ENCODE data around the gene POU5F2. TPM values are rescaled to one million over a fixed set of nuclear protein-coding genes. Genes with fewer than 3 reads are reported as not detected.

The POU5F2 gene
- total and polyA plus RNA-seq, 5 donors from 2014 or later, result 0.14 to 4.2 (median 0.17) TPM

DNA sequence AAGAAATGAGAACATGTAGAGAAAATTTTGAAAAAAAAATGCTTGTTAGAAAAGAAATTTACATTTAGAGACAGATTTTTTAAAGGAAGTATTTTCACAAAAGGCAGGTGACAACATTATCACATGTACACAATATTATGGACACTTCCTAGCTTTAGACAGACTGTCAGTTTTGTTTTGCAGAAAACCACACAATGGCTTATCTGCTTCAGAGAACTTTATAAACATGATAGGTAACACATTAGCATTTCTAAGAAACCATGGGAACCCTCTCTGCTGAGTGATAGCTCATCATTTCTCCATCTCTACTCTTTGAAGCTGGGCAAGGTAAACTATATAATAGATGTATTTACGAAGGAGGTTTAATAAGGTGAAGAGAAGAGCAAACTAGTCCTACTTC is 25.6 kb downstream of the POU5F2 start:
- no peaks in the 10 kb centered on the region for H3K36me3 ChIP-seq (ENCODE audit: control insufficient read depth, insufficient read depth, low read length)
- no peak overlapping the region for H3K4me3 Mint-ChIP-seq
- H3K27me3 ChIP-seq (ENCODE audit: control insufficient read depth, insufficient read depth, low read length), result no peaks in the 10 kb centered on the region
- peak overlapping the region in 1 of 3 donors; percentile 17 for H3K27ac Mint-ChIP-seq
- ATAC-seq (ENCODE audit: low read depth in 2 of 2) (no peak), DNase-seq (peak in 1 of 3 donors; percentile 35)
- H3K27me3 Mint-ChIP-seq, result no peaks in the 10 kb centered on the region
- no peaks in the 10 kb centered on the region for H3K4me1 ChIP-seq (ENCODE audit: control insufficient read depth, insufficient read depth, low read length, poor library complexity, severe bottlenecking)
- peaks cover 8 to 15% (median 10%) of the 10 kb centered on the region in 4 donors for H3K4me1 Mint-ChIP-seq
- no peak overlapping the region for H3K4me3 ChIP-seq (ENCODE audit: low read depth, low read length)
- no peaks in the 10 kb centered on the region for H3K9me3 ChIP-seq (ENCODE audit: control insufficient read depth in 2 of 2, low read length in 2 of 2)
- H3K27ac ChIP-seq (ENCODE audit: insufficient read depth, low read length, poor library complexity, severe bottlenecking), result no peak overlapping the region
- peaks cover 0 to 3% (median 0%) of the 10 kb centered on the region in 7 donors for H3K9me3 Mint-ChIP-seq
- H3K36me3 Mint-ChIP-seq, result peaks cover 17% of the 10 kb centered on the region

DNA sequence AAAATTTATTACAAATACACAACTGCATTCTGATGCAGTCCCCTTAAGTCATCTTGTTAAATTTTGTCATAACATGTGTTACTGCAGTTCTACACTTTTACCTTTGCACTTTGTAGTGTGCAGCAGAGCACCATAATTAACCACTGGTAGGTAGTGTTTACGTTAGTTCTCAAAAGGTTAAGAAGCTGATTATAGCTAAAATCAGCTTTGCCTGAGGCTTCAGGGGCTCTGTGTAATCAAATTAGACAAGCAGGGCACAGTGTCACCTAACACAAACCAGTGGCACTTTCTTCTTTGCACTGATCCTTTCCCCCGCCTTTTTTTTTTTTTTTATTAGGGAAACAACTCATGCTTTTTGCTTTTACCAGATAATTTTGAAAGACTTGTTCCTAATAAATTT is 26.1 kb downstream of the POU5F2 start:
- Mint-ChIP-seq H3K27me3 (no peaks in the 10 kb centered on the region), H3K9me3 (peaks cover 0 to 3% (median 0%) of the 10 kb centered on the region in 7 donors), H3K27ac (no peak overlapping the region), H3K4me3 (no peak overlapping the region), H3K4me1 (peaks cover 8 to 15% (median 10%) of the 10 kb centered on the region in 4 donors), H3K36me3 (peaks cover 17% of the 10 kb centered on the region)
- Histone ChIP-seq H3K27ac (ENCODE audit: insufficient read depth, low read length, poor library complexity, severe bottlenecking) (no peak overlapping the region), H3K4me3 (ENCODE audit: low read depth, low read length) (no peak overlapping the region), H3K4me1 (ENCODE audit: control insufficient read depth, insufficient read depth, low read length, poor library complexity, severe bottlenecking) (no peaks in the 10 kb centered on the region), H3K27me3 (ENCODE audit: control insufficient read depth, insufficient read depth, low read length) (no peaks in the 10 kb centered on the region), H3K9me3 (ENCODE audit: control insufficient read depth in 2 of 2, low read length in 2 of 2) (no peaks in the 10 kb centered on the region), H3K36me3 (ENCODE audit: control insufficient read depth, insufficient read depth, low read length) (no peaks in the 10 kb centered on the region)
- DNase-seq (no peak), ATAC-seq (ENCODE audit: low read depth in 2 of 2) (no peak)

DNA sequence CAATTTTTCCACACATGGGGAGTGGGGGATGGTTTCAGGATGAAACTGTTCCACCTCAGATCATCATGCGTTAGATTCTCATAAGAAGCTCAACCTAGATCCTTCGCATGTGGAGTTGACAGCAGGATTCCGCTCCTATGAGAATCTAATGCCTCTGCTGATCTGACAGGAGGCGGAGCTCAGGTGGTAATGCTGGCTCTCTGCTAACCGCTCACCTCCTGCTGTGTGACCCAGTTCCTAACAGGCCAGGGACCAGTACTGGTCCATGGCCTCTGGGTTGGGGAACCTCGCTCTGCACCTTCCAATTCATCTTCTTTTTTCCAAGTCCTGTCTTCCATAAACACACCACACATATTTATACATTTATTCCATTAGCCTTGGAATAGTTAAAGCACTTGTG is 33.0 kb downstream of the POU5F2 start:
- Mint-ChIP-seq H3K9me3 (peaks cover 0 to 6% (median 0%) of the 10 kb centered on the region in 7 donors), H3K27me3 (no peaks in the 10 kb centered on the region), H3K27ac (no peak overlapping the region), H3K4me3 (no peak overlapping the region), H3K36me3 (peaks cover 9% of the 10 kb centered on the region), H3K4me1 (peaks cover 4 to 10% (median 9%) of the 10 kb centered on the region in 4 donors)
- Histone ChIP-seq H3K4me3 (ENCODE audit: low read depth, low read length) (no peak overlapping the region), H3K9me3 (ENCODE audit: control insufficient read depth in 2 of 2, low read length in 2 of 2) (no peaks in the 10 kb centered on the region), H3K27me3 (ENCODE audit: control insufficient read depth, insufficient read depth, low read length) (no peaks in the 10 kb centered on the region), H3K36me3 (ENCODE audit: control insufficient read depth, insufficient read depth, low read length) (no peaks in the 10 kb centered on the region), H3K4me1 (ENCODE audit: control insufficient read depth, insufficient read depth, low read length, poor library complexity, severe bottlenecking) (no peaks in the 10 kb centered on the region), H3K27ac (ENCODE audit: insufficient read depth, low read length, poor library complexity, severe bottlenecking) (no peak overlapping the region)
- DNase-seq, result no peak
- no peak for ATAC-seq (ENCODE audit: low read depth in 2 of 2)

DNA sequence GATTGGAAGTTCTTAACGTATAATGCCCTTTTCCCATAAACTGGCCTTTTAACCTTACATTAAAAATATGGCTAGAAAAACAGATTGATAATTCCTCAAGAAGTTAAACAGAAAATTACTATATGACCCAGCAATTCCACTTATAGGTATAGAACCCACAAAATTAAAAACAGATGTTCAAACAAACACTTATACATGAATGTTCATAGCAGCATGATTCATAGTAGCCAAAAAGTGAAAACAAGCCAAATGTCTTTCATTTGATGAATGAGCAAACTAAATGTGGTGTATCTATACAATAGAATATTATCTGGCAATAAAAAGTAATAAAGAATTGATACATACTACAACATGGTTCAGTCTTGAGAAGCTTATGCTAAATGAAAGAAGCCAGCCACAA is 35.5 kb downstream of the POU5F2 start:
- Mint-ChIP-seq H3K4me1 (peaks cover 4 to 14% (median 13%) of the 10 kb centered on the region in 4 donors), H3K36me3 (peaks cover 3% of the 10 kb centered on the region), H3K9me3 (peaks cover 0 to 4% (median 0%) of the 10 kb centered on the region in 7 donors), H3K27me3 (no peaks in the 10 kb centered on the region), H3K27ac (no peak overlapping the region), H3K4me3 (peak overlapping the region in 1 of 4 donors; percentile 32)
- H3K27me3 ChIP-seq (ENCODE audit: control insufficient read depth, insufficient read depth, low read length), result no peaks in the 10 kb centered on the region
- H3K4me1 ChIP-seq (ENCODE audit: control insufficient read depth, insufficient read depth, low read length, poor library complexity, severe bottlenecking), result no peaks in the 10 kb centered on the region
- H3K9me3 ChIP-seq (ENCODE audit: control insufficient read depth in 2 of 2, low read length in 2 of 2), result no peaks in the 10 kb centered on the region
- ATAC-seq (ENCODE audit: low read depth in 2 of 2), result no peak
- H3K4me3 ChIP-seq (ENCODE audit: low read depth, low read length), result no peak overlapping the region
- H3K36me3 ChIP-seq (ENCODE audit: control insufficient read depth, insufficient read depth, low read length), result no peaks in the 10 kb centered on the region
- no peak for DNase-seq
- no peak overlapping the region for H3K27ac ChIP-seq (ENCODE audit: insufficient read depth, low read length, poor library complexity, severe bottlenecking)

DNA sequence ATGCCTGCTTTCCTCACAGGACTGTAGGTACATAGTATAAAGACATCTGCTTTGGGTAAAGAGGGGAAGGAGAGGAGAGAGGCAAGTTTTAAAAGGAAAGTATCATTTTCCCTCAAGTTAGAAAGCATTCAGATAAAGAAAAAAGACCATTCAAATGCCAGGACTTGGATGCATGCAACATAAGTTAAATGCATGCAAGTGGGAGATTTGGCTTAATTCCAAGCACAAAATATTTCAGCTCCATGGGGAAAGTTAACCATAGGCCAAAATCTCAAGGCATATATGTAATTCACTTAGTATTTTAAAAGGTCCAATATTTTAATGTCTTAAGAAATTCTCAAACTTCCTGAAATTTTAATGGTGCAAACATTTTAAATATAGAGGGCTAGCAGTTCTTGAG is 36.4 kb downstream of the POU5F2 start:
- H3K4me1 ChIP-seq (ENCODE audit: control insufficient read depth, insufficient read depth, low read length, poor library complexity, severe bottlenecking), result no peaks in the 10 kb centered on the region
- no peak overlapping the region for H3K4me3 ChIP-seq (ENCODE audit: low read depth, low read length)
- Mint-ChIP-seq H3K4me3 (no peak overlapping the region), H3K4me1 (peaks cover 4 to 14% (median 13%) of the 10 kb centered on the region in 4 donors), H3K9me3 (peaks cover 0 to 4% (median 0%) of the 10 kb centered on the region in 7 donors), H3K27me3 (no peaks in the 10 kb centered on the region), H3K36me3 (peaks cover 3% of the 10 kb centered on the region), H3K27ac (no peak overlapping the region)
- no peak overlapping the region for H3K27ac ChIP-seq (ENCODE audit: insufficient read depth, low read length, poor library complexity, severe bottlenecking)
- H3K36me3 ChIP-seq (ENCODE audit: control insufficient read depth, insufficient read depth, low read length), result no peaks in the 10 kb centered on the region
- DNase-seq (no peak), ATAC-seq (ENCODE audit: low read depth in 2 of 2) (no peak)
- H3K9me3 ChIP-seq (ENCODE audit: control insufficient read depth in 2 of 2, low read length in 2 of 2), result no peaks in the 10 kb centered on the region
- no peaks in the 10 kb centered on the region for H3K27me3 ChIP-seq (ENCODE audit: control insufficient read depth, insufficient read depth, low read length)

DNA sequence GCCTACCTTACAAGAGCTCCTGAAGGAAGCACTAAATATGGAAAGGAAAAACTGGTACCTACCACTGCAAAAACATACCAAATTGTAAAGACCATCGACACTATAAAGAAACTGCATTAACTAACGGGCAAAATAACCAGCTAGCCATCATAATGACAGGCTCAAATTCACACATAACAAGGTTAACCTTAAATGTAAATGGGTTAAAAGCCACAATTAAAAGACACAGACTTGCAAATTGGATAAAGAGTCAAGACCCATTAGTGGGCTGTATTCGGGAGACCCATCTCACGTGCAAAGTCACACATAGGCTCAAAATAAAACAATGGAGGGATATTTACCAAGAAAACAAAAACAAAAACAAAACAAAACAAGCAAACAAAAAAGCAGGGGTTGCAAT is 49.4 kb downstream of the POU5F2 start:
- DNase-seq (no peak), ATAC-seq (ENCODE audit: low read depth in 2 of 2) (no peak)
- Mint-ChIP-seq H3K27ac (no peak overlapping the region), H3K27me3 (no peaks in the 10 kb centered on the region), H3K4me1 (peaks cover 0 to 17% (median 6%) of the 10 kb centered on the region in 4 donors), H3K9me3 (peaks cover 1 to 19% (median 4%) of the 10 kb centered on the region in 7 donors), H3K4me3 (no peak overlapping the region), H3K36me3 (peaks cover 28% of the 10 kb centered on the region)
- Histone ChIP-seq H3K27ac (ENCODE audit: insufficient read depth, low read length, poor library complexity, severe bottlenecking) (no peak overlapping the region), H3K36me3 (ENCODE audit: control insufficient read depth, insufficient read depth, low read length) (no peaks in the 10 kb centered on the region), H3K27me3 (ENCODE audit: control insufficient read depth, insufficient read depth, low read length) (no peaks in the 10 kb centered on the region), H3K4me1 (ENCODE audit: control insufficient read depth, insufficient read depth, low read length, poor library complexity, severe bottlenecking) (no peaks in the 10 kb centered on the region), H3K4me3 (ENCODE audit: low read depth, low read length) (no peak overlapping the region), H3K9me3 (ENCODE audit: control insufficient read depth in 2 of 2, low read length in 2 of 2) (no peaks in the 10 kb centered on the region)

Other genes starting within 250 kb of the POU5F2 start
- gene NR2F1-AS1, start 160.4 kb downstream of the POU5F2 start, total RNA-seq, result not detected
- gene NR2F1-AS1, start 160.4 kb downstream of the POU5F2 start, polyA plus RNA-seq, result not detected
- not detected for gene NR2F1, start 158.4 kb downstream of the POU5F2 start, total RNA-seq
- not detected for gene NR2F1, start 158.4 kb downstream of the POU5F2 start, polyA plus RNA-seq

All from CD4-positive, CD25-positive, alpha-beta regulatory T cell (primary cell).